ENCODE data around the gene KSR1.

Gene KSR1

GRCh38 chr17:27621536-27621935 is 165.3 kb downstream of the KSR1 start:
- Histone ChIP-seq H3K27me3 (replicated peaks) (no peaks in the 10 kb centered on the region), H3K4me3 (ENCODE audit: low read depth, low read length) (no peak overlapping the region), H3K36me3 (replicated peaks) (peaks cover 80% of the 10 kb centered on the region), H3K27ac (no peak overlapping the region)
- TF ChIP-seq CTCF (IDR thresholded peaks at IDR 0.05; ENCODE audit: low read depth, low read length, missing control alignments), result no peak
- no peak for DNase-seq
- in situ Hi-C loops (cut with HindIII; ENCODE audit: low pct_ligation_motif_present, low sequenced_read_pairs), result no loop called here

GRCh38 chr17:27621942-27622559 is 165.8 kb downstream of the KSR1 start:
- TF ChIP-seq CTCF (IDR thresholded peaks at IDR 0.05; ENCODE audit: low read depth, low read length, missing control alignments), result no peak
- Histone ChIP-seq H3K4me3 (ENCODE audit: low read depth, low read length) (no peak overlapping the region), H3K36me3 (replicated peaks) (peaks cover 79% of the 10 kb centered on the region), H3K27me3 (replicated peaks) (no peaks in the 10 kb centered on the region), H3K27ac (no peak overlapping the region)
- DNase-seq, result no peak
- in situ Hi-C loops (cut with HindIII; ENCODE audit: low pct_ligation_motif_present, low sequenced_read_pairs), result no loop called here

DNA sequence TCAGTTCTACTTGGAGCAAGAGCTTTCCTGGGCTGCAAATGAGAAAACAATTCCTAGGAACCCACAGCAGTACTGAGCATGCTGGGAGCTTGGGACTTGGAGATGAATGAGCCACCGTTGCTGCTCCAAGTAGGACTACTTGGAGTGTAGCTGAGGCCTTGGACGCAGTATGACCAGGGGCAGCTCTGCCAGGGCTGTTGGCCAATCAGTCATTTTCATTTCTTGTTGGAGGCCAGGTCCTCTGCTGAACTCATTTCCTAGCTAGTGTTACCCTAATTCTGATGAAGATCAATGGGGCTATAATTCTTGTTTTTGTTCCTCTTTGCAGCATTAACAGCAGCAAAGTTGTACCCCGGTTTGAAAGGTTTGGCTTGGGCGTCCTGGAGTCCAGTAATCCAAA is 166.7 kb downstream of the KSR1 start:
- Histone ChIP-seq H3K27ac (no peak overlapping the region), H3K27me3 (replicated peaks) (no peaks in the 10 kb centered on the region), H3K36me3 (replicated peaks) (peaks cover 70% of the 10 kb centered on the region), H3K4me3 (ENCODE audit: low read depth, low read length) (no peak overlapping the region)
- DNase-seq, result no peak
- TF ChIP-seq CTCF (IDR thresholded peaks at IDR 0.05; ENCODE audit: low read depth, low read length, missing control alignments), result no peak
- in situ Hi-C loops (cut with HindIII; ENCODE audit: low pct_ligation_motif_present, low sequenced_read_pairs), result no loop called here

DNA sequence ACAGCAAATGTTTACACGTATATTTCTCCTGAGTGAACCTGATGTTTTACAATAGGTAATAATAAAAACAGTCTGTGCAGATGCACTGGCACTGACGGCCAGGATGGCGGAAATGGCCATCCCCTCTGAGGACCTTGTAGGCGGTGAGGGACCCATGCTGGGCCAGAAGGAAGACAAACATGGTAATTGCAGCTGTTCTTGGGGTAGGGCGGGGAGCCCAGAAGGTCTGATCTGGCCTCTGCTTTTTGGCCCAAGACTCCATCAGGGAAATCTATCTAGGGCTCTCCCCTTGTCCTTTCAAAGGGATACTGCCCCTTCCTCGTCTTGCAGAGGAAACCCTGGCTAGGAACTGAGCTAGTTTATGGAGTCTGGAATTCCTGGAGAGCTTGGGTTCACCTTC is 167.4 kb downstream of the KSR1 start:
- in situ Hi-C loops (cut with HindIII; ENCODE audit: low pct_ligation_motif_present, low sequenced_read_pairs), result no loop called here
- TF ChIP-seq CTCF (IDR thresholded peaks at IDR 0.05; ENCODE audit: low read depth, low read length, missing control alignments), result no peak
- Histone ChIP-seq H3K4me3 (ENCODE audit: low read depth, low read length) (no peak overlapping the region), H3K27me3 (replicated peaks) (no peaks in the 10 kb centered on the region), H3K36me3 (replicated peaks) (peaks cover 63% of the 10 kb centered on the region), H3K27ac (no peak overlapping the region)
- DNase-seq, result no peak

GRCh38 chr17:27624539-27624938 is 168.3 kb downstream of the KSR1 start:
- in situ Hi-C loops (cut with HindIII; ENCODE audit: low pct_ligation_motif_present, low sequenced_read_pairs), result no loop called here

More at GRCh38 chr17:27624539-27624938, 168.3 kb downstream of the KSR1 start:
- TF ChIP-seq CTCF (IDR thresholded peaks at IDR 0.05; ENCODE audit: low read depth, low read length, missing control alignments), result no peak
- Histone ChIP-seq H3K27me3 (replicated peaks) (no peaks in the 10 kb centered on the region), H3K27ac (no peak overlapping the region), H3K36me3 (replicated peaks) (peaks cover 56% of the 10 kb centered on the region), H3K4me3 (ENCODE audit: low read depth, low read length) (no peak overlapping the region)
- no peak for DNase-seq
